ENCODE results near the gene PPP1R16B.

Gene PPP1R16B

GRCh38 chr20:38968090-38968489, 162.6 kb downstream of the PPP1R16B start:
- Mint-ChIP-seq H3K9me3 (no peaks in the 10 kb centered on the region), H3K36me3 (peaks cover 45% of the 10 kb centered on the region), H3K27me3 (no peaks in the 10 kb centered on the region), H3K27ac (no peak overlapping the region), H3K4me1 (peaks cover 15% of the 10 kb centered on the region), H3K4me3 (no peak overlapping the region)
- ATAC-seq: no peak

GRCh38 chr20:38969708-38970107, 164.2 kb downstream of the PPP1R16B start:
- H3K27ac Mint-ChIP-seq: no peak overlapping the region
- no peak for ATAC-seq
- H3K4me3 Mint-ChIP-seq: no peak overlapping the region
- H3K27me3 Mint-ChIP-seq: no peaks in the 10 kb centered on the region
- peaks cover 54% of the 10 kb centered on the region for H3K36me3 Mint-ChIP-seq
- H3K9me3 Mint-ChIP-seq: no peaks in the 10 kb centered on the region
- H3K4me1 Mint-ChIP-seq: peaks cover 11% of the 10 kb centered on the region

- no peaks in the 10 kb centered on the region for H3K9me3 Mint-ChIP-seq
- no peak overlapping the region for H3K27ac Mint-ChIP-seq
- no peaks in the 10 kb centered on the region for H3K27me3 Mint-ChIP-seq
- no peak for ATAC-seq
- H3K4me3 Mint-ChIP-seq: no peak overlapping the region
- peaks cover 11% of the 10 kb centered on the region for H3K4me1 Mint-ChIP-seq
- peaks cover 51% of the 10 kb centered on the region for H3K36me3 Mint-ChIP-seq
These were observed 164.8 kb downstream of the PPP1R16B start for GRCh38 chr20:38970302-38970701.
